SK-N-SH (cell line): ENCODE measurements around the gene MAN1A2.

ENCODE experiments used
- EP300 ChIP-seq, 2 experiments: IDR thresholded peaks; 2 replicates each; pipeline versions ENCODE4 v1.4.0 to v1.6.1; 2012; ENCODE audit warnings: borderline replicate concordance in 1 of 2, low read depth in 1 of 2, low read length in 1 of 2
- EZH2phosphoT487 ChIP-seq: fragments of 200-600 bp; sonication (generic); IDR thresholded peaks from 2 replicates; pipeline ENCODE4 v1.6.1; 2017; ENCODE audit warnings: low read depth, mixed run types, mild to moderate bottlenecking, antibody characterized with exemption, moderate library complexity, borderline replicate concordance
- FOXM1 ChIP-seq: IDR thresholded peaks from 2 replicates; pipeline ENCODE4 v1.4.0; 2012; ENCODE audit warnings: low read depth, mild to moderate bottlenecking
- GABPA ChIP-seq: IDR thresholded peaks from 2 replicates; pipeline ENCODE4 v1.4.0; 2012; ENCODE audit warnings: low read depth, mild to moderate bottlenecking
- POLR2AphosphoS5 ChIP-seq: IDR thresholded peaks from 2 replicates; pipeline ENCODE4 v1.6.1; 2012; ENCODE audit warnings: low read depth, low read length
- RAD21 ChIP-seq: IDR thresholded peaks from 2 replicates; pipeline ENCODE4 v1.6.1; 2012; ENCODE audit warnings: mild to moderate bottlenecking, low read length
- RCOR1 ChIP-seq: fragments of 150-350 bp; IDR thresholded peaks from 2 replicates; pipeline ENCODE4 v1.6.1; 2017; ENCODE audit warnings: antibody characterized with exemption, low read length
- SMC3 ChIP-seq: IDR thresholded peaks from 2 replicates; pipeline ENCODE4 v1.6.1; 2012; ENCODE audit warnings: low read depth, low read length, improper control_type of control experiment
- TF ChIP-seq, protein P1 (sequence below): fragments of 200-600 bp; sonication (generic); IDR thresholded peaks from 2 replicates; pipeline ENCODE4 v1.6.1; 2017; ENCODE audit warnings: antibody characterized with exemption, mild to moderate bottlenecking, moderate library complexity
- TF ChIP-seq, protein P2 (sequence below): fragments of 150-350 bp; IDR thresholded peaks from 2 replicates; pipeline ENCODE4 v1.6.1; 2016; ENCODE audit warnings: mild to moderate bottlenecking, low read depth, low read length
- TF ChIP-seq, protein P3 (sequence below): IDR thresholded peaks from 2 replicates; pipeline ENCODE4 v1.4.0; 2012; ENCODE audit warnings: low read depth
- TF ChIP-seq, protein P4 (sequence below): IDR thresholded peaks from 2 replicates; pipeline ENCODE4; 2012
- TF ChIP-seq, protein P5 (sequence below): IDR thresholded peaks from 2 replicates; pipeline ENCODE4 v1.6.1; 2012; ENCODE audit warnings: mild to moderate bottlenecking, low read depth, low read length, moderate library complexity

DNA sequence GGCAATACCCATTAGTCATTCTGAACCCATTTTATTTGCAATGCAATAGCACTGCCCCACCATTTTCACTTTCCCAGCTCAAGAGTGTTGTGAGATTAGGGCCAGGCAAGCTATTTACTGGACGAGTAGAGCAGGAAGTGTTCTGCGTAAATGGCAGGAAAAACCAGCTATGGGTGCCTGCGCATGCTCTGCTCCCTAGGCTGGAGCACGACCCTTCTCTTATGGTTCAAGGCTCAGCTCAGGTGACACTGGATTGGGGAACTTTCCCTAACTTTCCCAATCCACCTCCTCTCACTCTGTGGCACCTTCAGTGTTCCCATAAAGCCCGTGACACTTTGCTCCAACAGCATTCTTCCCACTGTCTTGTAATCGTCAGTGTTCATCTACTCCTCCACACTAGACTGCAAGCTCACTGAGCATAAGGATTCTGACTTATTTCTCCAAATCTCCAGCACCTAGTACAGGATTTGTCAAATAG, 3.6 kb upstream of the MAN1A2 start:
- TF ChIP-seq, protein P1, sequence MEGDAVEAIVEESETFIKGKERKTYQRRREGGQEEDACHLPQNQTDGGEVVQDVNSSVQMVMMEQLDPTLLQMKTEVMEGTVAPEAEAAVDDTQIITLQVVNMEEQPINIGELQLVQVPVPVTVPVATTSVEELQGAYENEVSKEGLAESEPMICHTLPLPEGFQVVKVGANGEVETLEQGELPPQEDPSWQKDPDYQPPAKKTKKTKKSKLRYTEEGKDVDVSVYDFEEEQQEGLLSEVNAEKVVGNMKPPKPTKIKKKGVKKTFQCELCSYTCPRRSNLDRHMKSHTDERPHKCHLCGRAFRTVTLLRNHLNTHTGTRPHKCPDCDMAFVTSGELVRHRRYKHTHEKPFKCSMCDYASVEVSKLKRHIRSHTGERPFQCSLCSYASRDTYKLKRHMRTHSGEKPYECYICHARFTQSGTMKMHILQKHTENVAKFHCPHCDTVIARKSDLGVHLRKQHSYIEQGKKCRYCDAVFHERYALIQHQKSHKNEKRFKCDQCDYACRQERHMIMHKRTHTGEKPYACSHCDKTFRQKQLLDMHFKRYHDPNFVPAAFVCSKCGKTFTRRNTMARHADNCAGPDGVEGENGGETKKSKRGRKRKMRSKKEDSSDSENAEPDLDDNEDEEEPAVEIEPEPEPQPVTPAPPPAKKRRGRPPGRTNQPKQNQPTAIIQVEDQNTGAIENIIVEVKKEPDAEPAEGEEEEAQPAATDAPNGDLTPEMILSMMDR, result no peak
- TF ChIP-seq EP300 (IDR thresholded peaks at IDR 0.05; ENCODE audit: borderline replicate concordance in 1 of 2, low read depth in 1 of 2, low read length in 1 of 2), result no peak
- no peak for TF ChIP-seq POLR2AphosphoS5
- TF ChIP-seq, protein P2, sequence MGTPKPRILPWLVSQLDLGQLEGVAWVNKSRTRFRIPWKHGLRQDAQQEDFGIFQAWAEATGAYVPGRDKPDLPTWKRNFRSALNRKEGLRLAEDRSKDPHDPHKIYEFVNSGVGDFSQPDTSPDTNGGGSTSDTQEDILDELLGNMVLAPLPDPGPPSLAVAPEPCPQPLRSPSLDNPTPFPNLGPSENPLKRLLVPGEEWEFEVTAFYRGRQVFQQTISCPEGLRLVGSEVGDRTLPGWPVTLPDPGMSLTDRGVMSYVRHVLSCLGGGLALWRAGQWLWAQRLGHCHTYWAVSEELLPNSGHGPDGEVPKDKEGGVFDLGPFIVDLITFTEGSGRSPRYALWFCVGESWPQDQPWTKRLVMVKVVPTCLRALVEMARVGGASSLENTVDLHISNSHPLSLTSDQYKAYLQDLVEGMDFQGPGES, result no peak
- no peak for TF ChIP-seq EZH2phosphoT487
- TF ChIP-seq GABPA, result no peak
- TF ChIP-seq RCOR1, result no peak
- TF ChIP-seq, protein P3, sequence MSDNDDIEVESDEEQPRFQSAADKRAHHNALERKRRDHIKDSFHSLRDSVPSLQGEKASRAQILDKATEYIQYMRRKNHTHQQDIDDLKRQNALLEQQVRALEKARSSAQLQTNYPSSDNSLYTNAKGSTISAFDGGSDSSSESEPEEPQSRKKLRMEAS, result no peak
- TF ChIP-seq, protein P4, sequence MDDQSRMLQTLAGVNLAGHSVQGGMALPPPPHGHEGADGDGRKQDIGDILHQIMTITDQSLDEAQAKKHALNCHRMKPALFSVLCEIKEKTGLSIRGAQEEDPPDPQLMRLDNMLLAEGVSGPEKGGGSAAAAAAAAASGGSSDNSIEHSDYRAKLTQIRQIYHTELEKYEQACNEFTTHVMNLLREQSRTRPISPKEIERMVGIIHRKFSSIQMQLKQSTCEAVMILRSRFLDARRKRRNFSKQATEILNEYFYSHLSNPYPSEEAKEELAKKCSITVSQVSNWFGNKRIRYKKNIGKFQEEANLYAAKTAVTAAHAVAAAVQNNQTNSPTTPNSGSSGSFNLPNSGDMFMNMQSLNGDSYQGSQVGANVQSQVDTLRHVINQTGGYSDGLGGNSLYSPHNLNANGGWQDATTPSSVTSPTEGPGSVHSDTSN, result no peak
- no peak for TF ChIP-seq RAD21
- TF ChIP-seq FOXM1, result no peak
- TF ChIP-seq SMC3, result no peak
- TF ChIP-seq, protein P5, sequence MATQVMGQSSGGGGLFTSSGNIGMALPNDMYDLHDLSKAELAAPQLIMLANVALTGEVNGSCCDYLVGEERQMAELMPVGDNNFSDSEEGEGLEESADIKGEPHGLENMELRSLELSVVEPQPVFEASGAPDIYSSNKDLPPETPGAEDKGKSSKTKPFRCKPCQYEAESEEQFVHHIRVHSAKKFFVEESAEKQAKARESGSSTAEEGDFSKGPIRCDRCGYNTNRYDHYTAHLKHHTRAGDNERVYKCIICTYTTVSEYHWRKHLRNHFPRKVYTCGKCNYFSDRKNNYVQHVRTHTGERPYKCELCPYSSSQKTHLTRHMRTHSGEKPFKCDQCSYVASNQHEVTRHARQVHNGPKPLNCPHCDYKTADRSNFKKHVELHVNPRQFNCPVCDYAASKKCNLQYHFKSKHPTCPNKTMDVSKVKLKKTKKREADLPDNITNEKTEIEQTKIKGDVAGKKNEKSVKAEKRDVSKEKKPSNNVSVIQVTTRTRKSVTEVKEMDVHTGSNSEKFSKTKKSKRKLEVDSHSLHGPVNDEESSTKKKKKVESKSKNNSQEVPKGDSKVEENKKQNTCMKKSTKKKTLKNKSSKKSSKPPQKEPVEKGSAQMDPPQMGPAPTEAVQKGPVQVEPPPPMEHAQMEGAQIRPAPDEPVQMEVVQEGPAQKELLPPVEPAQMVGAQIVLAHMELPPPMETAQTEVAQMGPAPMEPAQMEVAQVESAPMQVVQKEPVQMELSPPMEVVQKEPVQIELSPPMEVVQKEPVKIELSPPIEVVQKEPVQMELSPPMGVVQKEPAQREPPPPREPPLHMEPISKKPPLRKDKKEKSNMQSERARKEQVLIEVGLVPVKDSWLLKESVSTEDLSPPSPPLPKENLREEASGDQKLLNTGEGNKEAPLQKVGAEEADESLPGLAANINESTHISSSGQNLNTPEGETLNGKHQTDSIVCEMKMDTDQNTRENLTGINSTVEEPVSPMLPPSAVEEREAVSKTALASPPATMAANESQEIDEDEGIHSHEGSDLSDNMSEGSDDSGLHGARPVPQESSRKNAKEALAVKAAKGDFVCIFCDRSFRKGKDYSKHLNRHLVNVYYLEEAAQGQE, result no peak
